HCT116 (cell line): ENCODE results near the gene KRTAP5-5. TPM values are rescaled to one million over a fixed set of nuclear protein-coding genes. Genes with fewer than 3 reads are reported as not detected.
"Not testable (repeated sequence)": the region's sequence is repeated elsewhere in the genome, so short reads cannot be mapped to it uniquely, and the experiment has no call there.

Source experiments
- ATAC-seq: fragments of 200-7000 bp; cut with Tn5 transposase; 2 replicates; pipeline ENCODE4 v1.9.1; 2020; ENCODE audit warnings: mild to moderate bottlenecking, moderate library complexity
- BruUV-seq: library from RNA; stranded (reverse); fragments of 400-500 nt; replicated peaks from 2 replicates; lab custom pipeline; 2021; lab: Mats Ljungman, UMichigan
- CTCF ChIA-PET: fragments of 300-600 bp; sonication (Branson Sonifier 250); formaldehyde crosslinking; loops from one replicate; lab custom pipeline; 2021; ENCODE audit warnings: antibody characterized with exemption; lab: Charles Lee
- POLR2A ChIA-PET: fragments of 300-600, 350-600 bp; sonication (Branson Sonifier 250); formaldehyde crosslinking; loops from one replicate; lab custom pipeline; 2021; ENCODE audit warnings: antibody characterized with exemption; lab: Charles Lee
- RAD21 ChIA-PET, 2 experiments: fragments of 300-600 bp; sonication (Branson Sonifier 250); formaldehyde crosslinking; loops; one replicate each; lab custom pipeline; 2023; ENCODE audit warnings: low total read pairs in 2 of 2; ENCODE audit not compliant: uncharacterized antibody in 2 of 2, unreplicated experiment in 2 of 2, low non-redundant PET in 1 of 2; lab: Charles Lee
- DNase-seq: peaks from one replicate; pipeline ENCODE4 v3.0.0-alpha.2; 2010; ENCODE audit warnings: low read depth, low spot score
- H2AFZ ChIP-seq: fragments of 200-600 bp; shearing (Covaris generic), sonication (generic); 2 replicates; pipeline ENCODE4 v1.6.1; 2017; ENCODE audit warnings: low read depth, mixed run types, mixed read lengths, antibody characterized with exemption, low read length; ENCODE audit not compliant: poor library complexity, severe bottlenecking
- H3K27ac ChIP-seq: 2 replicates; pipeline ENCODE4 v1.5.1; 2012; ENCODE audit warnings: low read depth, low read length
- H3K27me3 ChIP-seq: fragments of 200-600 bp; sonication (generic); 2 replicates; pipeline ENCODE4 v1.6.1; 2016; ENCODE audit warnings: mixed run types, low read length, mixed read lengths; ENCODE audit not compliant: insufficient read depth
- H3K36me3 ChIP-seq, 2 experiments: fragments of 200-500 bp in 1 of 2; fragments of 200-600 bp in 1 of 2; sonication (Bioruptor generic) in 1 of 2; sonication (generic) in 1 of 2; 2 replicates each; pipeline versions ENCODE4 v1.5.1 to v1.6.1; 2014 to 2016; ENCODE audit warnings: low read length in 2 of 2, inconsistent platforms in 1 of 2, mixed read lengths in 1 of 2, mixed run types in 1 of 2; ENCODE audit not compliant: insufficient read depth in 2 of 2, control insufficient read depth in 1 of 2
- H3K4me1 ChIP-seq, 2 experiments: fragments of 200-600 bp in 1 of 2; sonication (generic) in 1 of 2; 2 replicates each; pipeline versions ENCODE4 v1.5.1 to v1.6.1; 2012 to 2017; ENCODE audit warnings: low read length in 2 of 2, inconsistent platforms in 1 of 2, mild to moderate bottlenecking in 1 of 2, mixed read lengths in 1 of 2, mixed run types in 1 of 2, moderate library complexity in 1 of 2; ENCODE audit not compliant: insufficient read depth in 2 of 2, control insufficient read depth in 1 of 2
- H3K4me2 ChIP-seq: fragments of 200-600 bp; sonication (generic); 2 replicates; pipeline ENCODE4 v1.6.1; 2017; ENCODE audit warnings: mixed run types, low read length, mixed read lengths
- H3K4me3 ChIP-seq, 2 experiments: fragments of 200-600 bp in 1 of 2; sonication (generic) in 1 of 2; replicated peaks in 1 of 2; 2 replicates each; pipeline ENCODE4 v1.5.1; 2011 to 2016; ENCODE audit warnings: low read length in 2 of 2, control low read depth in 1 of 2, low read depth in 1 of 2, mild to moderate bottlenecking in 1 of 2, mixed read lengths in 1 of 2, mixed run types in 1 of 2
- H3K79me2 ChIP-seq: fragments of 200-600 bp; sonication (generic); 2 replicates; pipeline ENCODE4 v1.6.1; 2017; ENCODE audit warnings: mild to moderate bottlenecking, mixed run types, low read length, moderate library complexity, mixed read lengths; ENCODE audit not compliant: insufficient read depth
- H3K9ac ChIP-seq: fragments of 200-600 bp; sonication (generic); 2 replicates; pipeline ENCODE4 v1.6.1; 2016; ENCODE audit warnings: low read length, mixed read lengths
- H3K9me2 ChIP-seq: fragments of 200-600 bp; sonication (generic), shearing (Covaris generic); 2 replicates; pipeline ENCODE4 v1.6.1; 2017; ENCODE audit warnings: mixed run types, mild to moderate bottlenecking, moderate library complexity; ENCODE audit not compliant: insufficient read depth
- H3K9me3 ChIP-seq, 2 experiments: fragments of 200-500 bp in 1 of 2; fragments of 200-600 bp in 1 of 2; sonication (Bioruptor generic) in 1 of 2; sonication (generic) in 1 of 2; 2 replicates each; pipeline ENCODE4 v1.6.1; 2014 to 2017; ENCODE audit warnings: low read length in 2 of 2, mixed read lengths in 2 of 2, inconsistent platforms in 1 of 2, low read depth in 1 of 2, mild to moderate bottlenecking in 1 of 2, mixed run types in 1 of 2, moderate library complexity in 1 of 2; ENCODE audit not compliant: control insufficient read depth in 1 of 2, insufficient read depth in 1 of 2
- H4K20me1 ChIP-seq: fragments of 200-600 bp; sonication (generic), shearing (Covaris generic); 2 replicates; pipeline ENCODE4 v1.6.1; 2017; ENCODE audit warnings: mixed run types, mild to moderate bottlenecking, moderate library complexity; ENCODE audit not compliant: insufficient read depth
- ATF3 ChIP-seq: IDR thresholded peaks from 2 replicates; pipeline ENCODE4 v1.6.1; 2012
- CBX3 ChIP-seq: IDR thresholded peaks from 2 replicates; pipeline ENCODE4 v1.6.1; 2012; ENCODE audit warnings: low read depth
- EGR1 ChIP-seq: IDR thresholded peaks from 2 replicates; pipeline ENCODE4 v1.6.1; 2012; ENCODE audit warnings: low read depth
- EZH2phosphoT487 ChIP-seq: fragments of 200-600 bp; IDR thresholded peaks from 2 replicates; pipeline ENCODE4 v1.6.1; 2018; ENCODE audit warnings: antibody characterized with exemption, borderline replicate concordance
- FOSL1 ChIP-seq: IDR thresholded peaks from 2 replicates; pipeline ENCODE4 v1.6.1; 2012; ENCODE audit warnings: low read depth
- JUND ChIP-seq: IDR thresholded peaks from 2 replicates; pipeline ENCODE4 v1.6.1; 2012
- POLR2A ChIP-seq: IDR thresholded peaks from 2 replicates; pipeline ENCODE4 v1.7.0; 2011; ENCODE audit warnings: borderline replicate concordance; ENCODE audit not compliant: insufficient read depth, insufficient read length; ENCODE audit errors: extremely low read depth
- POLR2AphosphoS5 ChIP-seq: IDR thresholded peaks from 2 replicates; pipeline ENCODE4 v1.6.1; 2011; ENCODE audit warnings: mild to moderate bottlenecking, low read depth, low read length, moderate library complexity
- RAD21 ChIP-seq: IDR thresholded peaks from 2 replicates; pipeline ENCODE4 v1.6.1; 2012; ENCODE audit warnings: low read depth, mild to moderate bottlenecking
- REST ChIP-seq: IDR thresholded peaks from 2 replicates; pipeline ENCODE4 v1.6.1; 2012; ENCODE audit warnings: low read depth
- SIN3A ChIP-seq: IDR thresholded peaks from 2 replicates; pipeline ENCODE4 v1.6.1; 2012; ENCODE audit warnings: low read depth
- SP1 ChIP-seq: IDR thresholded peaks from 2 replicates; pipeline ENCODE4 v1.6.1; 2012; ENCODE audit warnings: low read depth
- TCF7L2 ChIP-seq: IDR thresholded peaks from 2 replicates; pipeline ENCODE4 v1.7.0; 2011; ENCODE audit warnings: borderline replicate concordance, inconsistent platforms; ENCODE audit not compliant: insufficient read depth, insufficient read length; ENCODE audit errors: extremely low read depth
- YY1 ChIP-seq: IDR thresholded peaks from 2 replicates; pipeline ENCODE4 v1.6.1; 2011; ENCODE audit warnings: low read length, low read depth, moderate library complexity, mild to moderate bottlenecking; ENCODE audit not compliant: insufficient replicate concordance; ENCODE audit errors: extremely low read depth
- ZBTB33 ChIP-seq: IDR thresholded peaks from 2 replicates; pipeline ENCODE4 v1.6.1; 2011; ENCODE audit warnings: mild to moderate bottlenecking, low read length, moderate library complexity; ENCODE audit not compliant: insufficient replicate concordance; ENCODE audit errors: extremely low read depth
- ZFX ChIP-seq: fragments of 450-650 bp; IDR thresholded peaks from 2 replicates; pipeline ENCODE4 v1.6.1; 2017
- intact Hi-C: fragments of 100-400 bp; cut with micrococcal nuclease; formaldehyde crosslinking; loops from 2 replicates; pipeline ENCODE4 v1.10.0; 2022
- total RNA-seq: library from RNA; stranded (reverse); gene quantifications from one replicate; pipeline ENCODE4 v1.2.1, GENCODE V29; 2021; ENCODE audit not compliant: unreplicated experiment

The KRTAP5-5 gene
- total RNA-seq, 1 experiment from 2014 or later: not detected

DNA sequence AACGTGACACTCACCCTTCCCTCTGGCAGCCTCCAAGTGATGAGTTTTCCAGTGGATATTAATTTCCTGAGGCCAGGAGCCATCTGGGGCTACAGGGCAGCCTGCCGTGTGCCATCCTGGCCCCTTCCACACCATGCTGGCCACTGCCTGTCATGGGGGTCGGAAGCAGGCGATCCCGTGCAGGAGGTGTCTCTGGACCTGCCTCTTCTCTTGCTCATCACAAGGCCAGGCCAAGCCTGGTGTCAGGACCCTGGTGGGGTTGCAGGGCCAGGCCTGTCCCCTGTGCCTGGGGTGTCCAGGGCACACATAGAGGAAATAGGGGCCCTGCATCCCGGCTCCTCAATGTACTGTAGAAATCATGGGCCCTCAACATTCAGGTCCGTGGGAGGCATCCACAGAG is 24.9 kb upstream of the KRTAP5-5 start:
- Histone ChIP-seq H3K79me2 (no peaks in the 10 kb centered on the region), H3K27me3 (peaks cover 10% of the 10 kb centered on the region; the same call in 1 of the 2 replicates), H2AFZ (no peak overlapping the region), H3K4me1 (no peaks in the 10 kb centered on the region), H4K20me1 (no peaks in the 10 kb centered on the region), H3K9ac (no peak overlapping the region), H3K9me2 (no peaks in the 10 kb centered on the region), H3K9me3 (no peaks in the 10 kb centered on the region), H3K36me3 (no peaks in the 10 kb centered on the region), H3K27ac (no peak overlapping the region), H3K4me3 (no peak overlapping the region), H3K4me2 (no peak overlapping the region)
- DNase-seq (no peak), ATAC-seq (no peak)
- POLR2A ChIA-PET: no interaction called here
- BruUV-seq: no TSS peak
- CTCF ChIA-PET: interaction anchor here (1.5 kb wide), 1 partner anchor 9 kb away, joined by 9 read pairs; no protein-coding TSS in a partner anchor
- intact Hi-C loops: no loop called here
- no peak for TF ChIP-seq POLR2AphosphoS5
- TF ChIP-seq POLR2A: no peak
- TF ChIP-seq EGR1: no peak
- no peak for TF ChIP-seq ATF3
- TF ChIP-seq SIN3A: no peak
- no peak for TF ChIP-seq ZBTB33
- no peak for TF ChIP-seq YY1
- no peak for TF ChIP-seq TCF7L2
- no peak for TF ChIP-seq RAD21
- TF ChIP-seq SP1: no peak
- TF ChIP-seq CBX3: no peak
- TF ChIP-seq ZFX: no peak
- TF ChIP-seq FOSL1: no peak
- TF ChIP-seq JUND: no peak
- TF ChIP-seq EZH2phosphoT487: no peak
- no peak for TF ChIP-seq REST
- RAD21 ChIA-PET: no interaction called here

GRCh38 chr11:1605923-1606322 is 23.7 kb upstream of the KRTAP5-5 start:
- POLR2A ChIA-PET, H3K9me2 ChIP-seq, H4K20me1 ChIP-seq, DNase-seq, H3K4me2 ChIP-seq, H3K27ac ChIP-seq, H3K27me3 ChIP-seq, BruUV-seq, ATAC-seq, intact Hi-C loops, H3K4me1 ChIP-seq, H3K36me3 ChIP-seq, H3K9me3 ChIP-seq, H2AFZ ChIP-seq, H3K4me3 ChIP-seq, H3K9ac ChIP-seq, RAD21 ChIA-PET, H3K79me2 ChIP-seq: not testable (repeated sequence)
- CTCF ChIA-PET: interaction anchor here (1.5 kb wide), 1 partner anchor 10 kb away, joined by 9 read pairs; no protein-coding TSS in a partner anchor
